ENCODE results near the gene OPN5. TPM values are rescaled to one million over a fixed set of nuclear protein-coding genes. Genes with fewer than 3 reads are reported as not detected.

Gene OPN5
- total RNA-seq, 1 donor from 2014 or later = not detected

DNA sequence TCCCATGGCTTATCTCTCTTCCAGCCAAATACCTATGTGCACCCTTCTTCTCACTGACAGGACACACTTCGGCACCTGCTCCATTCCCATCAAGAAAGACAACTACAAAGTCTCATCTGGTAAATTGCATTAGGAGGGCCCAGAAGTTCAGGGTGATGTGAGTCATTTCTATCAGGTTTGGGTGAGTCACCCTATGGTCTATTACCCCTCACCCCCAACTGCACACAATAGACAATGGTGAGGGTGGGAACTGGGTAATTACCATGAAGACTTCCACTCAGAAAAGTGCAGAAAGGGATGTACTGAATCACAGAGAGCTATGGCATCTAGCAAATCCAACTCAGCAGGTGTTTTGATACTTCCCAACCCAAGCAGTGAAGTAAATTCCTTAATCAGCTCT, 54.8 kb downstream of the OPN5 start:
- H3K4me1 Mint-ChIP-seq (ENCODE audit: low read depth) = no peaks in the 10 kb centered on the region
- TF ChIP-seq, protein P1, sequence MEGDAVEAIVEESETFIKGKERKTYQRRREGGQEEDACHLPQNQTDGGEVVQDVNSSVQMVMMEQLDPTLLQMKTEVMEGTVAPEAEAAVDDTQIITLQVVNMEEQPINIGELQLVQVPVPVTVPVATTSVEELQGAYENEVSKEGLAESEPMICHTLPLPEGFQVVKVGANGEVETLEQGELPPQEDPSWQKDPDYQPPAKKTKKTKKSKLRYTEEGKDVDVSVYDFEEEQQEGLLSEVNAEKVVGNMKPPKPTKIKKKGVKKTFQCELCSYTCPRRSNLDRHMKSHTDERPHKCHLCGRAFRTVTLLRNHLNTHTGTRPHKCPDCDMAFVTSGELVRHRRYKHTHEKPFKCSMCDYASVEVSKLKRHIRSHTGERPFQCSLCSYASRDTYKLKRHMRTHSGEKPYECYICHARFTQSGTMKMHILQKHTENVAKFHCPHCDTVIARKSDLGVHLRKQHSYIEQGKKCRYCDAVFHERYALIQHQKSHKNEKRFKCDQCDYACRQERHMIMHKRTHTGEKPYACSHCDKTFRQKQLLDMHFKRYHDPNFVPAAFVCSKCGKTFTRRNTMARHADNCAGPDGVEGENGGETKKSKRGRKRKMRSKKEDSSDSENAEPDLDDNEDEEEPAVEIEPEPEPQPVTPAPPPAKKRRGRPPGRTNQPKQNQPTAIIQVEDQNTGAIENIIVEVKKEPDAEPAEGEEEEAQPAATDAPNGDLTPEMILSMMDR (IDR thresholded peaks at IDR 0.05; ENCODE audit: unreplicated experiment) = no peak
- H3K27ac Mint-ChIP-seq = no peak overlapping the region
- no peak overlapping the region for H3K4me3 Mint-ChIP-seq (ENCODE audit: low read depth)
- no peak for DNase-seq (ENCODE audit: low spot score, unreplicated experiment)
- H3K27me3 Mint-ChIP-seq = no peaks in the 10 kb centered on the region
- no peaks in the 10 kb centered on the region for H3K36me3 Mint-ChIP-seq (ENCODE audit: insufficient read depth)
- no peaks in the 10 kb centered on the region for H3K9me3 Mint-ChIP-seq (ENCODE audit: low read depth)

- DNase-seq (ENCODE audit: low spot score, unreplicated experiment) = no peak
- TF ChIP-seq, protein P1 (IDR thresholded peaks at IDR 0.05; ENCODE audit: unreplicated experiment) = no peak
- no peak overlapping the region for H3K27ac Mint-ChIP-seq
- H3K27me3 Mint-ChIP-seq = no peaks in the 10 kb centered on the region
- H3K4me1 Mint-ChIP-seq (ENCODE audit: low read depth) = no peaks in the 10 kb centered on the region
- H3K9me3 Mint-ChIP-seq (ENCODE audit: low read depth) = no peaks in the 10 kb centered on the region
- H3K4me3 Mint-ChIP-seq (ENCODE audit: low read depth) = no peak overlapping the region
- H3K36me3 Mint-ChIP-seq (ENCODE audit: insufficient read depth) = no peaks in the 10 kb centered on the region
Measured at GRCh38 chr6:47839645-47840044, 57.8 kb downstream of the OPN5 start.

DNA sequence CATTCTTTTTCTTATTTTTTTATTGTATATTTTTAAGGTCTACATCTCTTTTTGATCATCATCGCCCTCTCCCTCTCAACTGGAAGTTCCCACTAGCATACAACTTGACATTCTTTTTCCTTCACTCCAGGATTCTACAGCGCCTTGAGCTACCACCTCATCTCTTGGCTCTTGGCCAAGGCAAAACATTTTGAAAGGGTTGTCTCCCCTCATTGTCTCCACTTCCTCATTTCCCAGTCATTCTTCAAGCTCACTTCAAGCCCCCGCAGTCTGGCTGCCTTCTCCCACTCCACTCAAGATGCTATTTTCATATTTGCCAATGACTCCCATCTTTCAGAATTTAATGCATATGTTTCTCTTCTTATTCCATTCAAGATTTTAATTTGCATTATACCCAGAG, 63.0 kb downstream of the OPN5 start:
- no peak for DNase-seq (ENCODE audit: low spot score, unreplicated experiment)
- H3K27ac Mint-ChIP-seq = no peak overlapping the region
- H3K4me1 Mint-ChIP-seq (ENCODE audit: low read depth) = no peaks in the 10 kb centered on the region
- TF ChIP-seq, protein P1 (IDR thresholded peaks at IDR 0.05; ENCODE audit: unreplicated experiment) = no peak
- H3K9me3 Mint-ChIP-seq (ENCODE audit: low read depth) = no peaks in the 10 kb centered on the region
- H3K27me3 Mint-ChIP-seq = no peaks in the 10 kb centered on the region
- H3K36me3 Mint-ChIP-seq (ENCODE audit: insufficient read depth) = no peaks in the 10 kb centered on the region
- H3K4me3 Mint-ChIP-seq (ENCODE audit: low read depth) = no peak overlapping the region

- H3K27me3 Mint-ChIP-seq = no peaks in the 10 kb centered on the region
- no peaks in the 10 kb centered on the region for H3K36me3 Mint-ChIP-seq (ENCODE audit: insufficient read depth)
- H3K9me3 Mint-ChIP-seq (ENCODE audit: low read depth) = no peaks in the 10 kb centered on the region
- H3K4me3 Mint-ChIP-seq (ENCODE audit: low read depth) = no peak overlapping the region
- no peak overlapping the region for H3K27ac Mint-ChIP-seq
- DNase-seq (ENCODE audit: low spot score, unreplicated experiment) = no peak
- H3K4me1 Mint-ChIP-seq (ENCODE audit: low read depth) = no peaks in the 10 kb centered on the region
- TF ChIP-seq, protein P1 (IDR thresholded peaks at IDR 0.05; ENCODE audit: unreplicated experiment) = no peak
Measured at GRCh38 chr6:47846752-47847151, 64.9 kb downstream of the OPN5 start.

DNA sequence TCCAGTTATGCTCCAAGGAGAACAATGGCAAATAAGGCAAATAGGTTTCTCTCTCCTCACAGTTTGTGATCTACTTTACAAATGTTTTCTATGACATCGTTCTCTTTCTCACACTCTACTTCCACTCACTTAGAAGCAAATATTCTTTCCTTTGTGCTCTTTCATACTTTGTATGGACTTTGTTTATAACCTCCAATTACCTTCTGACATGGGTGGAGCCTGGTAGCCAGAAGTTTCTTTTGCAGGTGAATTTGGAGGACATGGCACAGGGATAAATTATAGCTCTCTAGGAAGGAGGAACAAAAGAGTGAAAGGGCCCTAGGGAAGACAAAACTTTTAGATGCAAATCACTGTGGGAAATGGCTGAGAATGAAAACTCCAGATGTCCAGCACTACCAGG, 69.3 kb downstream of the OPN5 start:
- TF ChIP-seq, protein P1 (IDR thresholded peaks at IDR 0.05; ENCODE audit: unreplicated experiment) = no peak
- no peaks in the 10 kb centered on the region for H3K9me3 Mint-ChIP-seq (ENCODE audit: low read depth)
- no peaks in the 10 kb centered on the region for H3K36me3 Mint-ChIP-seq (ENCODE audit: insufficient read depth)
- H3K27ac Mint-ChIP-seq = no peak overlapping the region
- H3K4me3 Mint-ChIP-seq (ENCODE audit: low read depth) = no peak overlapping the region
- no peaks in the 10 kb centered on the region for H3K4me1 Mint-ChIP-seq (ENCODE audit: low read depth)
- DNase-seq (ENCODE audit: low spot score, unreplicated experiment) = no peak
- H3K27me3 Mint-ChIP-seq = no peaks in the 10 kb centered on the region
